H1 (cell line): Measurements from ENCODE around the gene SLC20A1. TPM values are rescaled to one million over a fixed set of nuclear protein-coding genes. Genes with fewer than 3 reads are reported as not detected.

Experiments used
- CTCF ChIA-PET: fragments of 300-600 bp; sonication (Branson Sonifier 250); formaldehyde crosslinking; loops from one replicate; lab custom pipeline; 2021; ENCODE audit not compliant: partially characterized antibody; lab: Charles Lee
- POLR2A ChIA-PET: fragments of 300-600 bp; sonication (Branson Sonifier 250); formaldehyde crosslinking; loops from one replicate; lab custom pipeline; 2021; ENCODE audit warnings: inconsistent platforms; ENCODE audit not compliant: partially characterized antibody; lab: Charles Lee
- DNase-seq, 2 experiments: peaks; one replicate each; pipeline versions ENCODE4 v3.0.0 to v3.0.0-alpha.2; 2010 to 2022; ENCODE audit warnings: low spot score in 2 of 2, low read depth in 1 of 2, mixed read lengths in 1 of 2
- FAIRE-seq: peaks from 2 replicates; lab custom pipeline; 2011; peaks lifted over from hg19 to GRCh38; lab: Jason Lieb, UNC
- H2AFZ ChIP-seq: 2 replicates; pipeline ENCODE4 v1.8.1; 2012; ENCODE audit warnings: low read length, inconsistent platforms
- H2AK5ac ChIP-seq: 2 replicates; pipeline ENCODE4 v1.6.1; 2013; ENCODE audit warnings: low read depth, low read length
- H2BK120ac ChIP-seq: replicated peaks from 2 replicates; pipeline ENCODE3; 2013; ENCODE audit warnings: low read depth, low read length, inconsistent platforms
- H2BK12ac ChIP-seq: 2 replicates; pipeline ENCODE4 v1.6.1; 2013; ENCODE audit warnings: low read depth, low read length
- H2BK15ac ChIP-seq: 2 replicates; pipeline ENCODE4 v1.6.1; 2013; ENCODE audit warnings: low read length
- H2BK20ac ChIP-seq: 2 replicates; pipeline ENCODE4 v1.6.1; 2013; ENCODE audit warnings: low read length
- H2BK5ac ChIP-seq: 2 replicates; pipeline ENCODE4 v1.6.1; 2013; ENCODE audit warnings: low read depth, low read length
- H3K14ac ChIP-seq: 2 replicates; pipeline ENCODE4 v1.6.1; 2013; ENCODE audit warnings: inconsistent platforms; ENCODE audit not compliant: insufficient read length
- H3K18ac ChIP-seq: 2 replicates; pipeline ENCODE4 v1.6.1; 2013; ENCODE audit warnings: low read length; ENCODE audit errors: extremely low read depth
- H3K23ac ChIP-seq: 2 replicates; pipeline ENCODE4 v1.6.1; 2013; ENCODE audit warnings: inconsistent platforms; ENCODE audit not compliant: insufficient read length
- H3K23me2 ChIP-seq: 2 replicates; pipeline ENCODE4 v1.6.1; 2013; ENCODE audit warnings: low read depth, low read length
- H3K27ac ChIP-seq: 2 replicates; pipeline ENCODE4 v1.6.1; 2011; ENCODE audit warnings: low read depth, low read length, inconsistent platforms
- H3K27me3 ChIP-seq, 4 experiments: replicated peaks in 1 of 4; 1 replicate in 1 of 4; 2 replicates in 3 of 4; pipeline versions ENCODE4 v1.6.1 to v1.8.1; 2011 to 2013; ENCODE audit warnings: low read length in 3 of 4, mild to moderate bottlenecking in 3 of 4, inconsistent platforms in 2 of 4, mixed read lengths in 2 of 4, moderate library complexity in 1 of 4; ENCODE audit not compliant: control insufficient read depth in 3 of 4, insufficient read depth in 3 of 4; ENCODE audit errors: extremely low read depth in 1 of 4
- H3K36me3 ChIP-seq, 4 experiments: 2 replicates each; pipeline versions ENCODE4 v1.6.1 to v1.8.1; 2011 to 2013; ENCODE audit warnings: mild to moderate bottlenecking in 4 of 4, low read length in 3 of 4, moderate library complexity in 2 of 4, control low read depth in 1 of 4, inconsistent platforms in 1 of 4; ENCODE audit not compliant: insufficient read depth in 4 of 4, control insufficient read depth in 2 of 4
- H3K4ac ChIP-seq: replicated peaks from 2 replicates; pipeline ENCODE3; 2013; ENCODE audit warnings: low read length, low read depth, mixed read lengths, inconsistent platforms; ENCODE audit not compliant: insufficient read length
- H3K4me1 ChIP-seq, 4 experiments: replicated peaks in 1 of 4; 1 replicate in 1 of 4; 2 replicates in 3 of 4; pipeline versions ENCODE4 v1.6.1 to v1.8.1; 2011 to 2013; ENCODE audit warnings: low read length in 3 of 4, inconsistent platforms in 2 of 4, mixed read lengths in 1 of 4; ENCODE audit not compliant: insufficient read depth in 4 of 4, control insufficient read depth in 3 of 4
- H3K4me2 ChIP-seq, 2 experiments: 2 replicates each; pipeline versions ENCODE4 v1.6.1 to v1.8.1; 2011 to 2013; ENCODE audit warnings: low read depth in 2 of 2, low read length in 2 of 2, control low read depth in 1 of 2, inconsistent platforms in 1 of 2, mild to moderate bottlenecking in 1 of 2; ENCODE audit not compliant: insufficient read depth in 1 of 2
- H3K4me3 ChIP-seq, 4 experiments: fragments of 200-600, 300-600 bp in 1 of 4; sonication (generic), shearing (Covaris generic), sonication (Bioruptor Twin) in 1 of 4; 2 replicates each; pipeline versions ENCODE4 v1.5.1 to v1.8.1; 2011 to 2016; ENCODE audit warnings: low read length in 4 of 4, low read depth in 3 of 4, control low read depth in 2 of 4, inconsistent platforms in 2 of 4, mild to moderate bottlenecking in 2 of 4, mixed read lengths in 1 of 4, moderate library complexity in 1 of 4; ENCODE audit not compliant: insufficient read depth in 2 of 4; ENCODE audit errors: extremely low read depth in 1 of 4
- H3K56ac ChIP-seq: replicated peaks from 2 replicates; pipeline ENCODE3; 2013; ENCODE audit warnings: low read depth, mild to moderate bottlenecking, mixed read lengths, low read length, inconsistent platforms; ENCODE audit not compliant: insufficient read length
- H3K79me1 ChIP-seq: 2 replicates; pipeline ENCODE4 v1.6.1; 2013; ENCODE audit warnings: low read depth, low read length, control low read depth
- H3K79me2 ChIP-seq, 2 experiments: 2 replicates each; pipeline versions ENCODE4 v1.6.1 to v1.8.1; 2012 to 2013; ENCODE audit warnings: low read length in 2 of 2, mild to moderate bottlenecking in 2 of 2, inconsistent platforms in 1 of 2; ENCODE audit not compliant: insufficient read depth in 2 of 2, control insufficient read depth in 1 of 2
- H3K9ac ChIP-seq, 4 experiments: replicated peaks in 1 of 4; 1 replicate in 1 of 4; 2 replicates in 3 of 4; pipeline versions ENCODE4 v1.6.1 to v1.8.1; 2011 to 2013; ENCODE audit warnings: low read depth in 3 of 4, low read length in 3 of 4, control low read depth in 2 of 4, mild to moderate bottlenecking in 2 of 4, moderate library complexity in 2 of 4, inconsistent platforms in 1 of 4; ENCODE audit errors: extremely low read depth in 1 of 4
- H3K9me3 ChIP-seq, 2 experiments: 2 replicates each; pipeline versions ENCODE4 v1.6.1 to v1.8.1; 2012 to 2013; ENCODE audit warnings: mild to moderate bottlenecking in 2 of 2, moderate library complexity in 2 of 2, control low read depth in 1 of 2, inconsistent platforms in 1 of 2, low read depth in 1 of 2, low read length in 1 of 2, mixed read lengths in 1 of 2; ENCODE audit not compliant: insufficient read depth in 2 of 2
- H4K20me1 ChIP-seq, 2 experiments: replicated peaks in 1 of 2; 2 replicates each; pipeline versions ENCODE3 to v1.8.1; 2011 to 2013; ENCODE audit warnings: inconsistent platforms in 2 of 2, low read length in 2 of 2, mild to moderate bottlenecking in 1 of 2; ENCODE audit not compliant: insufficient read depth in 2 of 2, control insufficient read depth in 1 of 2
- H4K5ac ChIP-seq: 2 replicates; pipeline ENCODE4 v1.6.1; 2013; ENCODE audit warnings: low read length, low read depth, mixed read lengths, inconsistent platforms; ENCODE audit not compliant: insufficient read length
- H4K8ac ChIP-seq: 2 replicates; pipeline ENCODE4 v1.8.0; 2013; ENCODE audit warnings: mild to moderate bottlenecking, moderate library complexity, low read length, inconsistent platforms; ENCODE audit not compliant: insufficient read depth; ENCODE audit errors: extremely low read depth
- H4K91ac ChIP-seq: replicated peaks from 2 replicates; pipeline ENCODE3; 2013; ENCODE audit warnings: low read length, mixed read lengths, inconsistent platforms; ENCODE audit not compliant: insufficient read length
- CHD2 ChIP-seq: IDR thresholded peaks from 2 replicates; pipeline ENCODE4 v1.6.1; 2012; ENCODE audit warnings: low read length, improper control_type of control experiment
- EZH2 ChIP-seq: fragments of 200-600 bp; sonication (generic); IDR thresholded peaks from 2 replicates; pipeline ENCODE4 v1.7.1; 2012; ENCODE audit warnings: low read depth, mild to moderate bottlenecking, moderate library complexity, low read length, inconsistent platforms; ENCODE audit not compliant: severe bottlenecking
- JUND ChIP-seq: IDR thresholded peaks from 2 replicates; pipeline ENCODE4 v1.6.1; 2011; ENCODE audit warnings: mild to moderate bottlenecking, improper control_type of control experiment, low read length
- KDM1A ChIP-seq: fragments of 200-600, 300-600 bp; sonication (generic); IDR thresholded peaks from 2 replicates; pipeline ENCODE4 v1.7.1; 2016; ENCODE audit warnings: mild to moderate bottlenecking, low read length, borderline replicate concordance
- MAX ChIP-seq: IDR thresholded peaks from 2 replicates; pipeline ENCODE4 v1.6.1; 2012; ENCODE audit warnings: inconsistent platforms
- RBBP5 ChIP-seq: IDR thresholded peaks from 2 replicates; pipeline ENCODE4 v1.7.1; 2012; ENCODE audit warnings: low read depth, mild to moderate bottlenecking, inconsistent platforms, low read length, moderate library complexity, borderline replicate concordance
- SAP30 ChIP-seq: fragments of 300-600 bp; sonication (generic); IDR thresholded peaks from 2 replicates; pipeline ENCODE4 v1.7.1; 2012; ENCODE audit warnings: low read length, moderate library complexity, mild to moderate bottlenecking, inconsistent platforms; ENCODE audit not compliant: insufficient read depth, insufficient replicate concordance
- TAF7 ChIP-seq: optimal IDR thresholded peaks from 2 replicates; pipeline ENCODE3; 2011; ENCODE audit warnings: low read depth, mild to moderate bottlenecking, inconsistent platforms, low read length, moderate library complexity, borderline replicate concordance
- YY1 ChIP-seq: IDR thresholded peaks from 2 replicates; pipeline ENCODE4 v1.6.1; 2011; ENCODE audit warnings: low read depth, mild to moderate bottlenecking, low read length
- WGBS, 2 experiments: shearing (Covaris generic) in 1 of 2; methylation state at CpG; one replicate each; pipeline versions ENCODE4 v1.1.6 to v1.1.7; 2013 to 2015; ENCODE audit warnings: low lambda C conversion rate in 2 of 2, mixed read lengths in 2 of 2, inconsistent platforms in 1 of 2, low coverage in 1 of 2, missing lambda C conversion rate in 1 of 2; ENCODE audit not compliant: insufficient replicate concordance in 2 of 2, insufficient coverage in 1 of 2, insufficient read length in 1 of 2; ENCODE audit errors: extremely low coverage in 1 of 2, missing lambda C conversion rate in 1 of 2; 5-methylcytosine and 5-hydroxymethylcytosine counted together
- polyA plus RNA-seq, 7 experiments: library from polyadenylated mRNA; depleted of rRNA in 3 of 7; stranded (reverse) in 5 of 7; unstranded in 2 of 7; fragments of >200 nt in 5 of 7; fragments of 200-250 nt in 2 of 7; gene quantifications; 1 replicate in 5 of 7; 2 replicates in 1 of 7; 4 replicates in 1 of 7; pipeline versions ENCODE4 v1.2.1 to v1.2.3, GENCODE V29; 2011 to 2013; ENCODE audit warnings: missing spikeins in 2 of 7, mixed read lengths in 2 of 7
- total RNA-seq: library from RNA; stranded (reverse); fragmentation: NEBNext Ultra II Directional; extraction: Animal tissue kit (Norgen Biotek cat#: 25700); gene quantifications from 2 replicates; pipeline ENCODE4 v1.2.1, GENCODE V29; 2021
- TF ChIP-seq, protein P1 (sequence below): IDR thresholded peaks from 2 replicates; pipeline ENCODE4 v1.6.1; 2012; ENCODE audit warnings: inconsistent platforms

The SLC20A1 gene
- total and polyA plus RNA-seq, 2 of the 8 experiments (the other 6 are each of a cell fraction or from before 2014, with no cell fraction given), result 42.6 to 105 TPM

DNA sequence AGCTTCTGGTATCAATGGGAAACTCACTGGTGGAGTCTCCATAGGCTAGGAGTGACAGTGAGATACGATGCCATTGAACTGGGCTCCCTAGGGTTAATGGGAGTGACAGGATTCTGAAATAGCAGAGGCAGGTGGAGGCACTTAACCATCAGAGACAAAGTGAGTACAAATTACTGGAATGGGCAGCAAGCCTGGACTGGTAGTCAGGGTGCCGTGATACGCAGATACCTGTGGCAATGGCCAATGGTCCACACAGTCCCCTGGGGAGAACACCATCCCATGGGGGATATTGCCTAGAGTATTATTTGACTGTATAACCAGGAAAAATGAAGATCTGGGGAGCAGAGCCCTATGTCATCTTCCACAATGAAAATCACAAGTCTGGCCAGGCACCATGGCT, 44.0 kb upstream of the SLC20A1 start:
- H2AFZ ChIP-seq, result no peak overlapping the region
- no peak overlapping the region for H2BK20ac ChIP-seq
- no peaks in the 10 kb centered on the region for H3K9me3 ChIP-seq
- H2BK12ac ChIP-seq, result no peak overlapping the region
- no peak overlapping the region for H2AK5ac ChIP-seq
- no peak overlapping the region for H3K4me2 ChIP-seq
- ChIA-PET CTCF (interaction anchor here (0.6 to 8.9 kb wide), 9 partner anchors 14 to 215 kb away, joined by 3 to 65 read pairs (median 4); no protein-coding TSS in a partner anchor), POLR2A (interaction anchor here (1.1 to 1.5 kb wide), 2 partner anchors 12 to 43 kb away, joined by 3 to 5 read pairs; partner anchors contain the start of gene SLC20A1)
- no peak overlapping the region for H3K14ac ChIP-seq
- FAIRE-seq (no peak), DNase-seq (no peak)
- no peak overlapping the region for H4K91ac ChIP-seq
- 89% methylated on average over 3 of the region's 3 CpGs; no CpG with 5 or more reads in 1 of the 2 experiments for WGBS, 2 experiments
- H3K4me1 ChIP-seq, result no peaks in the 10 kb centered on the region
- no peaks in the 10 kb centered on the region for H3K79me2 ChIP-seq
- H3K27me3 ChIP-seq, result no peaks in the 10 kb centered on the region
- H3K4ac ChIP-seq, result no peak overlapping the region
- H3K23ac ChIP-seq, result no peak overlapping the region
- H3K79me1 ChIP-seq, result no peaks in the 10 kb centered on the region
- no peaks in the 10 kb centered on the region for H4K20me1 ChIP-seq
- H3K9ac ChIP-seq, result no peak overlapping the region
- H3K36me3 ChIP-seq, result no peaks in the 10 kb centered on the region
- no peak overlapping the region for H2BK5ac ChIP-seq
- no peak overlapping the region for H4K8ac ChIP-seq
- H3K27ac ChIP-seq, result no peak overlapping the region
- no peak overlapping the region for H2BK15ac ChIP-seq
- H3K23me2 ChIP-seq, result no peaks in the 10 kb centered on the region
- H3K18ac ChIP-seq, result no peak overlapping the region
- no peak overlapping the region for H3K56ac ChIP-seq
- no peak overlapping the region for H4K5ac ChIP-seq
- H3K4me3 ChIP-seq, result no peak overlapping the region
- no peak overlapping the region for H2BK120ac ChIP-seq
- TF ChIP-seq, protein P1, sequence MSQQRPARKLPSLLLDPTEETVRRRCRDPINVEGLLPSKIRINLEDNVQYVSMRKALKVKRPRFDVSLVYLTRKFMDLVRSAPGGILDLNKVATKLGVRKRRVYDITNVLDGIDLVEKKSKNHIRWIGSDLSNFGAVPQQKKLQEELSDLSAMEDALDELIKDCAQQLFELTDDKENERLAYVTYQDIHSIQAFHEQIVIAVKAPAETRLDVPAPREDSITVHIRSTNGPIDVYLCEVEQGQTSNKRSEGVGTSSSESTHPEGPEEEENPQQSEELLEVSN, result no peak
- TF ChIP-seq JUND (no peak), CHD2 (no peak), MAX (no peak), KDM1A (no peak), TAF7 (no peak), SAP30 (no peak), RBBP5 (no peak), YY1 (no peak), EZH2 (no peak)
